ENCODE measurements around the gene POLD2. TPM values are rescaled to one million over a fixed set of nuclear protein-coding genes. Genes with fewer than 3 reads are reported as not detected.
A peak's percentile ranks its signal among the peaks of the same experiment; 100 is the strongest.

The POLD2 gene
- total and polyA plus RNA-seq, 7 experiments from 2014 or later, result 55.1 to 118 (median 74.0) TPM

DNA sequence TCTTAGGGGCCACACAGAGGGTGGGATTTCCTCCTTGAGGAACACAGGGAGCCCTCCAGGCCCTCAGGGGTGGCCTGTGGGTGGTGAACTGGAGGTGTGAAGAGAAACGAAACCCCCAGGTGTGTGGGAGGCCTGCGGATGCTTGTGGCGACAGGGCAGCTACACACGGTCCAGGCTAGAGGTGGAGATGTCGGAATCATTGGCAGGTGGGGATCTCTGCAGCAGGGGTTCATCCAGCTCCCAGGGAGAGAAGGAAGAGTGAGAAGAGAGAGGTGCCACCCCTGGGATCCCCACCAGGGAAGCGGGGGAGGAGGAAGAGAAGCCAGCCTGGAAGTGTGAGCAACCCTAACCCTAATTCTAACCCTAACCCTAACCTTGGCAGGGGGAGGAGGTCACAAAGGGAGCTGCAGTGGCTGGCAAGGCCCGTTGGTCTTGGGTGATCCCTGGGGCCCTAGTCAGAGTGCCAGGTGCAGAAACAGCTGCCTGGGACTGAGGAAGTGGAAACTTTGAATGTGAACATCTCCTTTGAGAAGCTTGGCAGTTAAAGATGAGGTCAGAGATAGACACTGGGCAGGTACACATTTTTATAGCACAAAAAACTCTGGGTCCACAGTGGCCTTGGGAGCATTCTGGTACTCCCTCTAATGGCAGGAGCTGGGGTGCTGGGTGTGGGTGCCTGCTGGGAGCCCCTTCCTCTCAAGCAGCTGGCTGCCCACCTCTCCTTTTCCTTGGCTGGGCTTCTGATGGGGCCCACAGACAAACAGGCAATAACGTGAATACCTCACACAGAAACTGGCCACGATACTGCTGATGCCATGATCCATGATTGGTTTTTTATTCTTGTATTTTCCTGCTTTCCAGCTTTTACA is 26.1 kb downstream of the POLD2 start:
- no peaks in the 10 kb centered on the region for H3K9me3 Mint-ChIP-seq
- ChIA-PET POLR2A (interaction anchor here (1.1 kb wide), 1 partner anchor 34 kb away, joined by 3 read pairs; no protein-coding TSS in a partner anchor), CTCF (no interaction called here)
- intact Hi-C loops (cut with micrococcal nuclease), result no loop called here
- peaks cover 0 to 2% (median 0%) of the 10 kb centered on the region in 5 donors for H3K27me3 Mint-ChIP-seq
- no peaks in the 10 kb centered on the region for H3K36me3 ChIP-seq (ENCODE audit: control insufficient read depth in 2 of 3, insufficient read depth in 3 of 3, low read length in 3 of 3)
- H3K27ac ChIP-seq (ENCODE audit: low read depth, low read length), result no peak overlapping the region
- peak overlapping the region in 3 of 9 donors; percentile 46 to 59 (median 49) for H3K27ac Mint-ChIP-seq
- no peaks in the 10 kb centered on the region for H3K9me3 ChIP-seq (ENCODE audit: control insufficient read depth in 2 of 3, low read length in 3 of 3)
- no peaks in the 10 kb centered on the region for H3K36me3 Mint-ChIP-seq
- H3K4me3 ChIP-seq (ENCODE audit: low read length), result no peak overlapping the region
- ATAC-seq (peak; percentile 29), DNase-seq (no peak)
- no peaks in the 10 kb centered on the region for H3K4me1 ChIP-seq (ENCODE audit: control insufficient read depth in 2 of 2, insufficient read depth in 2 of 2, low read length in 2 of 2)
- H3K4me3 Mint-ChIP-seq, result no peak overlapping the region
- H3K27me3 ChIP-seq (ENCODE audit: control insufficient read depth in 2 of 2, insufficient read depth in 2 of 2, low read length in 2 of 2), result no peaks in the 10 kb centered on the region
- peaks cover 0 to 20% (median 2%) of the 10 kb centered on the region in 7 donors for H3K4me1 Mint-ChIP-seq

DNA sequence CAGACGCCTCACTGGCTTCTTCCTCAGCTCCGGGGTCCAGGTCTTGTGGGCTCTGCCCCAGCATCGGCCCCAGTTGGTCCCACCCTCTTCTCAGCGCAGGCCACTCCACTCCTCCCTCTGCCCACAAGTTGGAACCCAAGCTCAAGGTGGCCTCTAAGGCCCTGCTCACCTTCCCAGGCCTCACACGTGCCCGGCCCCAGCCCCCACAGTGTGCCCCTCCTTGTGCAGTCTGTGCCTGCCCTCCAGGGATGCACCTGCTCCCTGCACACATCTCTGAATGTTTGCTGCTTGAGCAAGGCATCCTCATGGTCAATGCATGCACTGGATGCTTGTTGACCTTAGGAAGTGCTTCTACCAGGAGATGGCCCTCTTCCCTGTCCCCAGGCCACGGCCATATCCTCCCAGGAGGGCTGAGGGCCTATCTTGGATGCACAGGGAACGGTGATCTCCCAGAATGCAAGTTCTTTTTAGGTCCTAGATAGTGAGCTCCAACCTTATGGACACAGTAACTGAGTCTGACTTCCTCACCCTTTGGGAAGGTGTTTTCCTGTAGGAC is 26.9 kb downstream of the POLD2 start:
- CTCF ChIA-PET, result no interaction called here
- ATAC-seq, result no peak

DNA sequence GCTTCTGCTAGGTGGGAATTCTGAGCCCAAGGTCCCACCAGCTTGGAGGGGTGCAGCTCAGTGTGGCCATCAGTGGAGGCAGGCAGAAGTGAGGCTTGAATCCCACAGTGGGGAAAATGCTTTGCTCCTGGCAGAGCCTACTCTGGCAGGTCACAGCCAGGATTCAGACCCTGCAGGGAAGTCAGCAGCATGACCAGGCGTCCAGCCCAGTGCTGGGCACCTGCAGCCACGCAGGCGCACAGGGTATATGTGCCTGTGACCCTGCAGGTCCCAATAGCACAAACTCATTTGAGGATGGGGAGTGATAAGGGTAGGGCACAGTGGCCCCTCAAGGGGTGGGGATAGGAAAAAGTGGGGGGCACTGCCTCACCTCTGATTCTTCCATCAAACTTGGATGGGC is 27.6 kb downstream of the POLD2 start:
- CTCF ChIA-PET, result no interaction called here
- H3K36me3 Mint-ChIP-seq, result no peaks in the 10 kb centered on the region

More for the DNA sequence above, 26.9 kb downstream of the POLD2 start:
- H3K27me3 Mint-ChIP-seq, result no peaks in the 10 kb centered on the region
- DNase-seq, result no peak
- Histone ChIP-seq H3K9me3 (ENCODE audit: control insufficient read depth in 2 of 3, low read length in 3 of 3) (no peaks in the 10 kb centered on the region), H3K4me1 (ENCODE audit: control insufficient read depth in 2 of 2, insufficient read depth in 2 of 2, low read length in 2 of 2) (no peaks in the 10 kb centered on the region), H3K27me3 (ENCODE audit: control insufficient read depth in 2 of 2, insufficient read depth in 2 of 2, low read length in 2 of 2) (no peaks in the 10 kb centered on the region), H3K4me3 (ENCODE audit: low read length) (no peak overlapping the region), H3K36me3 (ENCODE audit: control insufficient read depth in 2 of 3, insufficient read depth in 3 of 3, low read length in 3 of 3) (no peaks in the 10 kb centered on the region), H3K27ac (ENCODE audit: low read depth, low read length) (no peak overlapping the region)
- H3K4me3 Mint-ChIP-seq, result no peak overlapping the region
- peaks cover 0 to 20% (median 0%) of the 10 kb centered on the region in 7 donors for H3K4me1 Mint-ChIP-seq
- no peaks in the 10 kb centered on the region for H3K9me3 Mint-ChIP-seq
- intact Hi-C loops (cut with micrococcal nuclease), result no loop called here
- no peaks in the 10 kb centered on the region for H3K36me3 Mint-ChIP-seq
- H3K27ac Mint-ChIP-seq, result no peak overlapping the region
- POLR2A ChIA-PET, result no interaction called here

DNA sequence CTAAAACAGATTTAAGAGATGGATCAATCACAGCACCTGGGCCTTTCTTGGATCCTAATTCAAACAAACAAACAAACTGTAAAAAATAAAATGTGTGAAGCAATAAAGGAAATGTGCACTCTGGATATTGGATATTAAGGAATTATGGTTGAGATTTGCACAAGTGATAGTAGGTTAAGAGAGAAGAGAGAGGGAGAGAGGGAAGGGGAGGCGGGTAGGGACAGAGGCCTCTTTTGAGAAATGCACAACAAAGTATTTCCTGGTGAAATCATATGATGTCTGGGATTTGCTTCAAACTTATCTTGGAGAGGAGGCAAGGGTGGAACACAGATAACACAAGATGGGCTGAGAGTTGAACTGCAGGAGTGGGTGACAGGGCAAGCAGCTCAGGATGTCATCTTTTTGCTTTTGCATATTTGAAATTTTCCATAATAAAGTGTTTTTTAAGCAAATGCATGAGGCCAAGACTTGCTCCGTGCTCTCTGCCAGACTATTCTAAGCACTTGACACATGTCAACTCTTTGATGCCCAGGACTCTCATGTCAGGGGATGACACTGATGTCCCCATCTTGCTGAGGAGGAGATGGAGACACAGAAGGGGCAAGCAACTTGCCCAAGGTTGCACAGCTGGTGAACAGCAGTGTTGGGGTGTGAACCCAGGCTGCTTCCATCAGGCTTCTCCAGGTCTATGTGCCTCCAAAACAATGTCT is 28.3 kb downstream of the POLD2 start:
- Mint-ChIP-seq H3K4me1 (peaks cover 0 to 20% (median 0%) of the 10 kb centered on the region in 7 donors), H3K4me3 (no peak overlapping the region), H3K27ac (no peak overlapping the region), H3K27me3 (no peaks in the 10 kb centered on the region), H3K36me3 (no peaks in the 10 kb centered on the region), H3K9me3 (no peaks in the 10 kb centered on the region)
- no peaks in the 10 kb centered on the region for H3K9me3 ChIP-seq (ENCODE audit: control insufficient read depth in 2 of 3, low read length in 3 of 3)
- DNase-seq (no peak), ATAC-seq (no peak)
- POLR2A ChIA-PET, result no interaction called here
- intact Hi-C loops (cut with micrococcal nuclease), result no loop called here
- H3K4me1 ChIP-seq (ENCODE audit: control insufficient read depth in 2 of 2, insufficient read depth in 2 of 2, low read length in 2 of 2), result no peaks in the 10 kb centered on the region
- no peak overlapping the region for H3K4me3 ChIP-seq (ENCODE audit: low read length)
- H3K27me3 ChIP-seq (ENCODE audit: control insufficient read depth in 2 of 2, insufficient read depth in 2 of 2, low read length in 2 of 2), result no peaks in the 10 kb centered on the region
- no peaks in the 10 kb centered on the region for H3K36me3 ChIP-seq (ENCODE audit: control insufficient read depth in 2 of 3, insufficient read depth in 3 of 3, low read length in 3 of 3)
- CTCF ChIA-PET, result no interaction called here
- H3K27ac ChIP-seq (ENCODE audit: low read depth, low read length), result no peak overlapping the region

More for the DNA sequence above, 27.6 kb downstream of the POLD2 start:
- Histone ChIP-seq H3K27ac (ENCODE audit: low read depth, low read length) (no peak overlapping the region), H3K9me3 (ENCODE audit: control insufficient read depth in 2 of 3, low read length in 3 of 3) (no peaks in the 10 kb centered on the region), H3K36me3 (ENCODE audit: control insufficient read depth in 2 of 3, insufficient read depth in 3 of 3, low read length in 3 of 3) (no peaks in the 10 kb centered on the region), H3K4me3 (ENCODE audit: low read length) (no peak overlapping the region), H3K27me3 (ENCODE audit: control insufficient read depth in 2 of 2, insufficient read depth in 2 of 2, low read length in 2 of 2) (no peaks in the 10 kb centered on the region), H3K4me1 (ENCODE audit: control insufficient read depth in 2 of 2, insufficient read depth in 2 of 2, low read length in 2 of 2) (no peaks in the 10 kb centered on the region)
- H3K27me3 Mint-ChIP-seq, result no peaks in the 10 kb centered on the region
- H3K4me3 Mint-ChIP-seq, result no peak overlapping the region
- H3K27ac Mint-ChIP-seq, result no peak overlapping the region
- POLR2A ChIA-PET, result no interaction called here
- peaks cover 0 to 20% (median 0%) of the 10 kb centered on the region in 7 donors for H3K4me1 Mint-ChIP-seq
- ATAC-seq (no peak), DNase-seq (no peak)
- intact Hi-C loops (cut with micrococcal nuclease), result no loop called here
- no peaks in the 10 kb centered on the region for H3K9me3 Mint-ChIP-seq

DNA sequence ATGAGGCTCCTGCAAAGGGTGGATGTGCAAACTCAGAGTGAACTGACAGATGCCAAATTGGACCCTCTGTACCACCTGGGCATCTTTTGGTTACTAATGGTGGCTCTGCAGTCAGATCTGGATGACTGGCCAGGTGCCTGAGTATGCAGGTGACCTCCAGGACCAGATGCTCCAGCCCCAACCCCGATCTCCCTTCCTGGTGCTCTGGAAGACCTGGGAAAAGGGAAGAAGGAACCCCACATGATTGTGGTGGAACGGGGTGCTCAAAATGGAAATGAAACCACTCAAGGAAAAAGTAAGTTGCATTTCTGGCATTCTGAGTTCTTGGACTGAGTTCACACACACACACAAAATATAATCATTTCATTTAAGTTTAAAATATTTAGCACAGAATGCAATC is 29.0 kb downstream of the POLD2 start:
- Histone ChIP-seq H3K27ac (ENCODE audit: low read depth, low read length) (no peak overlapping the region), H3K9me3 (ENCODE audit: control insufficient read depth in 2 of 3, low read length in 3 of 3) (no peaks in the 10 kb centered on the region), H3K36me3 (ENCODE audit: control insufficient read depth in 2 of 3, insufficient read depth in 3 of 3, low read length in 3 of 3) (no peaks in the 10 kb centered on the region), H3K4me1 (ENCODE audit: control insufficient read depth in 2 of 2, insufficient read depth in 2 of 2, low read length in 2 of 2) (no peaks in the 10 kb centered on the region), H3K27me3 (ENCODE audit: control insufficient read depth in 2 of 2, insufficient read depth in 2 of 2, low read length in 2 of 2) (no peaks in the 10 kb centered on the region), H3K4me3 (ENCODE audit: low read length) (no peak overlapping the region)
- CTCF ChIA-PET, result no interaction called here
- H3K27me3 Mint-ChIP-seq, result no peaks in the 10 kb centered on the region
- no peaks in the 10 kb centered on the region for H3K36me3 Mint-ChIP-seq
- H3K9me3 Mint-ChIP-seq, result no peaks in the 10 kb centered on the region
- peaks cover 0 to 20% (median 0%) of the 10 kb centered on the region in 7 donors for H3K4me1 Mint-ChIP-seq
- H3K4me3 Mint-ChIP-seq, result no peak overlapping the region
- no peak for DNase-seq
- no peak for ATAC-seq
- intact Hi-C loops (cut with micrococcal nuclease), result no loop called here
- POLR2A ChIA-PET, result no interaction called here
- no peak overlapping the region for H3K27ac Mint-ChIP-seq

DNA sequence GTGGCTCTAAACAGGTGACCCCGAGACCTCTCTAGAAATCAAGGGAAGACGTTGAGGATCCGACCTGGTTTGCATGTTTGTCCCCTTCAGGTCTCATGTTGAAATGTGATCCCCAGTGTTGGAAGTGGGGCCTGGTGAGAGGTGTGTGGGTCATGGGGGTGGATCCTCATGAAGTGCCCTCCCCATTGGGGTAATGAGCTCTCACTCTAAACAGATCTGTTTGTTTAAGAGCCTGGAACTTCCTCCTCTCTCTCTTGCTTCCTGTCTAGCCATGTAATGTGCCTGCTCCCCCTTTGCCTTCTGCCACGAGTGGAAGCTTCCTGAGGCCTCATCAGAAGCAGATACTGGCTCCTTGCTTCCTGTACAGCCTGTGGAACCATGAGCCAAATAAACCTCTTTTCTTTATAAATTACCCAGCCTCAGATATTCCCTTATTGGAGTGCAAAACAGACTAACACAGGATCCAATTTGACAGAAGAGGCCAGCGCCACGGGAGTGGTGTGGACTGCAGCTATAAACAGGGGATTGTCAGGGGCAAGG is 30.2 kb downstream of the POLD2 start:
- Histone ChIP-seq H3K27ac (ENCODE audit: low read depth, low read length) (no peak overlapping the region), H3K9me3 (ENCODE audit: control insufficient read depth in 2 of 3, low read length in 3 of 3) (no peaks in the 10 kb centered on the region), H3K4me3 (ENCODE audit: low read length) (no peak overlapping the region), H3K36me3 (ENCODE audit: control insufficient read depth in 2 of 3, insufficient read depth in 3 of 3, low read length in 3 of 3) (no peaks in the 10 kb centered on the region), H3K4me1 (ENCODE audit: control insufficient read depth in 2 of 2, insufficient read depth in 2 of 2, low read length in 2 of 2) (no peaks in the 10 kb centered on the region), H3K27me3 (ENCODE audit: control insufficient read depth in 2 of 2, insufficient read depth in 2 of 2, low read length in 2 of 2) (no peaks in the 10 kb centered on the region)
- no peak for DNase-seq
- ChIA-PET POLR2A (no interaction called here), CTCF (no interaction called here)
- peak overlapping the region in 2 of 9 donors; percentile 45 to 49 for H3K27ac Mint-ChIP-seq
- H3K9me3 Mint-ChIP-seq, result no peaks in the 10 kb centered on the region
- no peak overlapping the region for H3K4me3 Mint-ChIP-seq
- intact Hi-C loops (cut with micrococcal nuclease), result no loop called here
- ATAC-seq, result no peak
- no peaks in the 10 kb centered on the region for H3K36me3 Mint-ChIP-seq
- H3K4me1 Mint-ChIP-seq, result peaks cover 0 to 20% (median 0%) of the 10 kb centered on the region in 7 donors
- H3K27me3 Mint-ChIP-seq, result no peaks in the 10 kb centered on the region

Data from naive thymus-derived CD4-positive, alpha-beta T cell (primary cell).